Inferior parietal cortex (tissue), 1 donor: Measurements from ENCODE around the gene LIMK2.
"Not testable (repeated sequence)": the region's sequence is repeated elsewhere in the genome, so short reads cannot be mapped to it uniquely, and the experiment has no call there.

Source experiments
- DNase-seq: peaks from one replicate; pipeline ENCODE4 v3.0.0-alpha.2; 2016; ENCODE audit errors: extremely low spot score

LIMK2 gene

DNA sequence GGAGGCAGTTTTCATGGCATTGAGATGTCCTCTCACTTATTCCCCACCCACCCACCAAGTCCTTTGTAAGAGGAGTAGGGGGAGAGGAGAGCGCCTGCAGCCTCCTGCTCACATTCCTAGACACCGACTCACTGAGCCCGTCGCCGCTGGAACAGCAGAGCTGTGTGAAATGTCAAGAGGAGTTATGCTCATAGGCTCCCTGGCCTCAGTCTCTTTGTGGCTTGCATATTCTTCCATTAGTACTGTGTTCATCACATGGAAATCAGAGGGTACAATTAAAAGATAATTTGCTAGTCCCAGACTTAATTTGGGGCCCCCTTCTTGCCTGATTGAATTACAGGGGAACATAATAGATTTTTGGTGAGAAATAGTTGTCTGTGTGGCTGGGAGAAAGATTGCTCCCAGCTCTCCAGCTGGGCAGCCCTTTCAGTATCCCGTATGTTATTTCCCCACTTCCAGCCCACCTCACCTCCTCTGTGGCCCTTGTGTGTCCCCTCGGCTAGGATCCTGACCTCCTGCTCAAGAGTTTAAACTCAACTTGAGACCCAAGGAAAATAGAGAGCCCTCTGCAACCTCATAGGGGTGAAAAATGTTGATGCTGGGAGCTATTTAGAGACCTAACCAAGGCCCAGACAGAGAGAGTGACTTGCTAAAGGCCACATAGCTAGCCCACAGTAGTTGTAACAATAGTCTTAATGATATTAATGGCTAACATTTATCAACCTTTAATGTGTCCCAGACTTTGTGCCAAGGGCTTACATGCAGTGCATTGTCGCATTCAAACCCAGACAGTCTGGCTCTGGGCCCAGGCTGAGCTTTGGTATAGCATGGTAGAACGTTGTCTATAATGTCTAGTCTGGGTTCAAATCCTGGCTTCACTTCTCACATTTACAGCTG, 32.2 kb downstream of the LIMK2 start:
- DNase-seq = no peak

DNA sequence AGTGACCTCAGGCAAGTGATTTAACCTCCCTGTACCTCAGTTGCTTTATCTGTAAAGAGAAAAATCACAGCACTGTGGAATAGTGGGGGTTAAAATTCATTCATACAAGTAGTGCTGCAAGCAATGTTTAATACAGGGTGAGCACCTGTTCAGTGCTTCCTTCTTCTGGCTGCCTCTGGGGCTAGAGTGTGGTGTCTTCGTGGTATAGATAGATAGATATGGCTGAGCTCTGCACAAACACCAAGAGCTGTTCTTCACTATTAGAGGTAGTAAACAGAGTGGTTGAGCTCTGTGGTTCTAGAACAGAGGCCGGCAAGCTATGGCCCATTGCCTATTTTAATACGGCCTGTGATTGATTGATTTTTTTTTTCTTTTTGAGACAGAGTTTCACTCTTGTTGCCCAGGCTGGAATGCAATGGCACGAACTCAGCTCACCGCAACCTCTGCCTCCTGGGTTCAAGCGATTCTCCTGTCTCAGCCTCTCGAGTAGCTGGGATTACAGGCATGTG, 32.9 kb downstream of the LIMK2 start:
- no peak for DNase-seq

DNA sequence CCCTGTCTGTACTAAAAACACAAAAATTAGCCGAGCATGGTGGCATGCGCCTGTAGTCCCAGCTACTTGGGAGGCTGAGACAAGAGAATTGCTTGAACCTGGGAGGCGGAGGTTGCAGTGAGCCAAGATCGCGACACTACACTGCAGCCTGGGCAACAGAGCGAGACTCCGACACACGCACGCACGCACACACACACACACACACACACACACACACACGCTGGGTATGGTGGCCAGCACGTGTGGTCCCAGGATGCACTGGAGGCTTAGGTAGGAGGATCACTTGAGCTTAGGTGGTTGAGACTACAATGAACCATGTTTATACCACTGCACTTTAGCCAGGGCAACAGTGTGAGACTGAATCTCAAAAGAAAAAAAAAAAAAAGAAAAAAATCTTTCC, 33.9 kb downstream of the LIMK2 start:
- not testable (repeated sequence) for DNase-seq

DNA sequence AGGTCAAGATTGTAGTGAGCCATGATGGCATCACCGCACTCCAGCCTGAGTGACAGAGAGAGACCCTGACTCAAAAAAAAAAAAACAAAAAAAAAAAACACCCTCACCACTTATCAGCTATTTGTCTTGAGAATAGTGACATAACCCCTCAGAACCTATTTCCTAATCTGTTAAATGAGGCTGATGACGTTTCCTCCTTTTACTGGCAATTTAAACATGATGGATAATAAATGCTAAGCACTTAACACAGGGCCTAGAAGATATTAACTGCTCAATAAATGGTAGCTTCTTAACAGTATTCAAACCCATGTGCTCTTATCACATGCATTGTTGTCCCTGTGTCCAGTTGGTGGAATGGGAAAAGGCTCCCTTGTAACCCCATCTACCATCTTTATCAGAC, 34.6 kb downstream of the LIMK2 start:
- DNase-seq = no peak

DNA sequence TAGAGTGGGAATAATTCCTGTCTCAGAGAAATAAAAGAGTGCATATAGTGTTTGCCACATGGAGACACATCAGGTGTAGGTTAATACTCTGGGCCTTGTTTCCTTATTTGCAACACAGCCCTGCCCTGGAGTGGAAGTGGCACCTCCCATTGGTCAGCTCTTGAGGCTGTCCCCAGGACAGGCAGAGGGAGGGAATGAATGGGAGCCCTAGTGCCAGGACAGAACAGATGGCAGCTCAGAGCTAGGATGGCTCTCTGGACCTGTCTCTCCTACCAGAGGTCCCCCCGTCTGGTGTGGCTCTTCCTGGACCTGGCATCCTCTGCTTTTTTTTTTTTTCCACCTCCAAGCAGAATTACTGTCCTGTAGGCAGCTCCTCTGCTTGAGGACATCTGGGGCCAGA, 35.6 kb downstream of the LIMK2 start:
- no peak for DNase-seq

DNA sequence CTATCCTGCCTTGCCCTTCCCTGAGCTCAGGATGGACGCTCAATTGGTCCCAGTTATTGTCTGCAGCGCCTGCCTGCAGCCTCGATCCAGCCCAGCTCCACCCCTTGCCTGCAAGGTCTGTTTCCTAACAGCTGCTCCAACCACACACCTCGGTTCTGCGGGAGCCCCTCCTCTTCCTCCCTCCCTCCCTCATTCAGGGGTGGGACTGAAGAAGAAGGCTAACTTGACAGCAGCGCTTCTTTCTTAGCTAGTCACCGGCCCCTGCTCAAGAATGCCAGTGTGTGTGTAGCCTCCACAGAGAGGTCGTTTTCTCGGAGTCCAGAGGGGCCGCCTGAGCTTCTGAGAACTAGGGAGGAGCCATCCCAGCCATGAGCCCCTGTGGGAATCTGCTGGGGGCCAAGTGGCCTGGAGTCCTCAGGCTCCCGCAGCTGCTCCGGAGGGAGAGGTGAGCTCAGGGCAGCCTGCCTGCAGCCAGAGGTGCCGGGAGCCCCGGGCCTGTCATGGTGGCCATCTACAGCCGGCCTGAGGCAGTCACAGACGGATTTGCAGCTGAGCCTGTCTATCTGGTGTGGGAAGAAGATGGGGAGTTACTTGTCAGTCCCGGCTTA, 36.1 kb downstream of the LIMK2 start:
- peak; percentile 36 for DNase-seq

DNA sequence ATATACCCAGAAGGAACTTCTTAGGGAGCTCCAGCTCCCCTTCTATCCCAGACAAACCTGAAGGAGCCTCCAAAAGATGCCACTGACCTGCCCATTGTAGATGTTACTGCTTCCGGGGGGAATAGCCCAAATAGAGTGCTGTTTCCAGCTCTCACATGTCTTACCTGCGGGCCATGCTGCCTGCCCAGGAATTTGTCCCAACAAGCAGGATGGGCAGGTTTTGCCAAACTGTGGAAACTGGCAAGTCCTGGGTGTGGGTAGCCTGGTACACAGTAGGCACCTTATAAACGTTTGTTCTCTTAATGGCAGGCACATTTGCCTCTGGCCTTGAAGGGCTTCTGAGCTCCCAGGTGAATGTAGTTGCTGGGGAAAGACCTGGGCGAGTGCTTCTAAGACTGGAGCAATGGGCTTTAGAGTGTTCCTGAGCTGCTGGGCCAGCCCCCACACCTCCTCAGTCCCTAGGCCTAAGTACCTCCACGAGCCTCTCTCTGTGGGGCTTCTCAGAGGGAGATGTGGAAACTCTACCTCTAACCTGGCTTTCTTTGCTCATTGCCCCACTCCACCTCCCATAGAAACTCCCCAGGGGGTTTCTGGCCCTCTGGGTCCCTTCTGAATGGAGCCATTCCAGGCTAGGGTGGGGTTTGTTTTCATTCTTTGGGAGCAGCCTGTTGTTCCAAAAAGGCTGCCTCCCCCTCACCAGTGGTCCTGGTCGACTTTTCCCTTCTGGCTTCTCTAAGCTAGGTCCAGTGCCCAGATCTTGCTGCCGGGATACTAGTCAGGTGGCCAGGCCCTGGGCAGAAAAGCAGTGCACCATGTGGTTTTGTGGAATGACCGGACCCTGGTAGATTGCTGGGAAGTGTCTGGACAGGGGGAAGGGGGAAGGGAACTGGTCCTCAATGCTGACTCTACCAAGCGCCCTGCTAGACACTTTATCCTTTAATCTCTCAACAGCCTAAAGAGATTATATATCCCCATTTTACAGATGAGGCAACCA, 37.2 kb downstream of the LIMK2 start:
- DNase-seq = no peak

DNA sequence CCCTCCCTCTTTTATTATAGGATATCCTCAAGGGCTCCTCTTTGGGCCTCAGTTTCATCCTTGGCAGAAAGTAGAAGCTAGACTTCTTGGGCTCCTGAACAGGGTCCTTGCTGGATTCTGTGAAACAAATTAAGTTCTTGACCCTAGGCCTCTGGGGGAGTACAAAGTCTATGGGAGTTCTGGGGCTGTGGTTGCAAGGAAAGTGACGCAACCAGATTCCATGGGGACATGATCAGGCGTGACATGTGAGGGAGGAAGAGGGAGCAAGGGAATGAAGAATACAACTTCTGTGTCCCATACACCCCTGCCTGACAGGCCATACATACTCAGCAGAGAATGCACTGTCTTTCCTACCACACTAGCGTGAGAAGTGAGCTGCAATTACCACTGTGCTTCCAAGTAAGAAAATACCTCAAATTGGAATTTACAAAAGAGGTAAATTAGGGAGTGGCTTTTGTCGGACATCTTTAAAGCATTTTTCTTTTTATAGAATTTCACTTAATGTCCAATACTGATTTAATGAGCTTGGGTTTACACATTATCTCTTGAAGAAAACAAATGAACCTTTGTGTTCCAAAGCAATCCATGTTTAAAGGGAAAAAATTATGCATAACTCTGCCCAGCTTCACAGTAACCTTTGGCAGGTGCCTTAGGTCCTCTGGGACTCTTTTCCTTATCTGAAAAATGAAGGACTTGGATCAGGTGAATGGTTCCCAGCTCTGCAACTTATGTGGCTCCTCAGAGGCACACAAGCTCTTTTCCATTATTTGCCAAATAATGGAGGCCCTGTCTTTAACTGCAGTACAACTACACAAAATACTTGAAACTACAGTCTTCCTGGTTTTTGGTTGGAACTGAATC, 38.9 kb downstream of the LIMK2 start:
- DNase-seq = no peak

DNA sequence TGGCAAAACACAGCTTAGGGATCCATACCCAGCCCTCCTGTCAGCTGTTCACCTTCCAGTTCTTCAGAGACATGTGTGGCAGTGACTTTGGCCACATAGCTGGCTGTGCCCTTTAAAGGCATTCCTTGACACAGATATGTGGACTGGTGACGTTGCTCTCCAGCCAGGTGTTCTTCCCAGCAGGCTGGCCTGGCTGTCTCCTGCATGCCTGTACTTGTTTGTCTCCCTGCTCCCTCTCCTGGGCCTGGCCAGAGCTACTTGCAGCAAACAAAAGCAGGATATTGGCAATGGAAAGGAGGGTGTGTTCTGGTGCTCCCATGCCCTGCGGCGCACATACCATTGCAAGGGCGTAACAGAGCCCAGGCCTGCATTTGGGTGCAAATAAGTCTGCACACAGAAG, 41.9 kb downstream of the LIMK2 start:
- DNase-seq = no peak

DNA sequence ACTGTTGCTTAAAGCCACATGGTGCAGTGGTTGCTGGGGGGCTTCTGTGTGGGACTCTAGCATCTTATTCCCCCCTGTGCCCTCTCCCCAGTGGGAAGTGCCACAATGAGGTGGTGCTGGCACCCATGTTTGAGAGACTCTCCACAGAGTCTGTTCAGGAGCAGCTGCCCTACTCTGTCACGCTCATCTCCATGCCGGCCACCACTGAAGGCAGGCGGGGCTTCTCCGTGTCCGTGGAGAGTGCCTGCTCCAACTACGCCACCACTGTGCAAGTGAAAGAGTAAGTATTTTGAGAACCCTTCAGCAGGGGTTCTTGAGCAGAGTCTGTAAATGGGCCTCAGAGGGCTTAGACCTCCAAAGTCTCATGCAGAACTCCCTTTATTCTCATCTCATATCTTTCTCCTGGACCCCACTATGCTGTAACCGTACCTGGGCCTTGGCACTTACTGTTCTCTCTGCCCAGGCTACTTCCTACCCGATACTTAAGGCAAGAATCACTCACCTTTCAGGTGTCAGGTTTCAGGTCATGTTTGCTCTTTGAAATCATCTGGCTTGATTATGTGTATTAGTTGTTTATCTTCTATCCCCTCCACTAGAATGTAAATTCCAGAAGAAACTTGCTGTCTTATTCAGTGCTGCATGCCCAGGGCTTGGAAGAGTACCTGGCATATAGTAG, 47.8 kb downstream of the LIMK2 start:
- DNase-seq = no peak

DNA sequence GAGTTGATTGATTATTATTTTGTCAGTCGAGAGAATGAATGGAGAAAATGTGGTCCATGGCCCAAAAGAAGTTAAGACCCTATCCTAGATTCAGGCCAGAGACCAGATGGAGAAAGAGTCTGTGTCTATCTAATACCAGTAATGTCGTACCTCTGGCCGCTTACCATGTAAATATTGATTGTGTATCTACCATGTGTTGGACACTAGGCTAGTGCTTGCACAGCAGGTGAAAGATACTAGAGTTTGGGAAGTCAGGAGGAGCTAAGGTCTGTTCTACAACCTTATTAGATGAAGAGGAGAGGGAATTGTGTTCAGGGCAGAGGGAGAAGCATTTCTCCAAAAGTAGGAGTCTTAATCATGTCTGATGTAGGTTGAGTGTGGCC, 48.4 kb downstream of the LIMK2 start:
- no peak for DNase-seq

DNA sequence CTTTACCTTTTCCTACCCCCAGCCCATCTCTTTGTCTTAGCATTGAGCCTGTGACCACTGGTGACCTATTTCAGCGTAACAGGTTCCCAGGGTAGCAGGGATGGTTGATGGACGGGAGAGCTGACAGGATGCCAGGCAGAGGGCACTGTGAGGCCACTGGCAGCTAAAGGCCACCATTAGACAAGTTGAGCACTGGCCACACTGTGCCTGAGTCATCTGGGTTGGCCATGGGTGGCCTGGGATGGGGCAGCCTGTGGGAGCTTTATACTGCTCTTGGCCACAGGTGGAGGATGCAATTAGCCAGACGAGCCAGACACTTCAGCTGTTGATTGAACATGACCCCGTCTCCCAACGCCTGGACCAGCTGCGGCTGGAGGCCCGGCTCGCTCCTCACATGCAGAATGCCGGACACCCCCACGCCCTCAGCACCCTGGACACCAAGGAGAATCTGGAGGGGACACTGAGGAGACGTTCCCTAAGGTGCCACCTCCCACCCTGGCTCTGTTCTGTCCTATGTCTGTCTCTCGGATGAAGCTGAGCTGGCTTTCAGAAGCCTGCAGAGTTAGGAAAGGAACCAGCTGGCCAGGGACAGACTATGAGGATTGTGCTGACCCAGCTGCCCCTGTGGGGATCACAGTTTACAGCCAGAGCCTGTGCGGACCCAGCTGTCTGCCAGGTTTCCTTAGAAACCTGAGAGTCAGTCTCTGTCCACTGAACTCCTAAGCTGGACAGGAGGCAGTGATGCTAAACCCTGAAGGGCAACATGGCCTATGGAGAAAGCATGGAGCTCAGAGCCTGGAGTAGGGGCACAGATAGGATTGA, 50.4 kb downstream of the LIMK2 start:
- no peak for DNase-seq

DNA sequence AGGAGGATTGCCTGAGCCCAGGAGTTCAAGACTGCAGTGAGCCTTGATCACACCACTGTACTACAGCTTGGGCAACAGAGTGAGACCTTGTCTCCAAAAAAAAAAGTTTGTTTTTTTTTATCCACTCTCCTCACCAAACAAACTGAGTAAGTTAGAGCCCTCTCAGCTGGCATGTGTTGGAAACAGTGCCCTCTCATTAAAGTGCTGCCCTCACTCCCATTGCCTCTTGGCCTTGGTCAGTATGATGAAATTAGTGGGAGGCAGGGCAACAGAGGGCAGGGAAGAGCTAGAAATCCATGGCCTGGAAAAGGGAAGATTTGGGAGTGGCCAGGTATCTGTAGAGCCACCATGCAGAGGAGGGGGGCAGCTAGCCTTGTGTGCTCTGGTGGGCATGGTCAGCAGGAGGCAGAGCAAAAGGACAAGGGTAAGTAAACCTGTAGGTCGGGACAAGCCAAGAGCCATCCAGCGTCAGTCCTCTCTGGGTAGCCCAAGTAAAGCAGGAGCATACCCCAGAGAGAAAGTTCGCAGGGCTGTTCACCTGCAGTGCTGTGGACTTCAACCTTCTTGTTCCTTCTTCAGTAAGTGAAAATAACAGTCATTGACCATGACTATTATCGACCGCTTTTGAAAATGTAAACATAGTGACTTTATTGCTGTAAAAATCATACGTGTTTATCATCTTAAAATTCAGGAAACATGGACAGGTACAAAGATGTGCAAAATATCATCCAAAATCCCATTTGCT, 52.0 kb downstream of the LIMK2 start:
- no peak for DNase-seq

DNA sequence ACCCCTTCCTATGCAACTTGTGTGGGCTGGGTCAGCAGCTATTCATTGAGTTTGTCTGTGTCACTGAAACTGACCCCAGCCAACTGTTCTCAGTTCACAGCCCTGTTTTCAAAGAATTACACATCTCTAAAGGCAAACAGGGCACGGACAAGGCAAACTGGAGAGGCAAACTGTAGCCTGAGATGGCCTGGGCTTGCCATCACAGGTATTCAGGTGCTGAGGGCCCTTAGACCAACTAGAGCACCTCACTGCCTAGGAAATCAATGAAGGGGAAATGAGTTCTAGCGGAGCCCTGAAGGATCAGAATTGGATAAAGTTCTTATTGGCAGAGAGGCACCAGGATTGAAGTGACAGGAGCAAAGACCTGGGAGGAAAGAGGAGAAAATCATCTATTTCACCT, 56.2 kb downstream of the LIMK2 start:
- DNase-seq = no peak

DNA sequence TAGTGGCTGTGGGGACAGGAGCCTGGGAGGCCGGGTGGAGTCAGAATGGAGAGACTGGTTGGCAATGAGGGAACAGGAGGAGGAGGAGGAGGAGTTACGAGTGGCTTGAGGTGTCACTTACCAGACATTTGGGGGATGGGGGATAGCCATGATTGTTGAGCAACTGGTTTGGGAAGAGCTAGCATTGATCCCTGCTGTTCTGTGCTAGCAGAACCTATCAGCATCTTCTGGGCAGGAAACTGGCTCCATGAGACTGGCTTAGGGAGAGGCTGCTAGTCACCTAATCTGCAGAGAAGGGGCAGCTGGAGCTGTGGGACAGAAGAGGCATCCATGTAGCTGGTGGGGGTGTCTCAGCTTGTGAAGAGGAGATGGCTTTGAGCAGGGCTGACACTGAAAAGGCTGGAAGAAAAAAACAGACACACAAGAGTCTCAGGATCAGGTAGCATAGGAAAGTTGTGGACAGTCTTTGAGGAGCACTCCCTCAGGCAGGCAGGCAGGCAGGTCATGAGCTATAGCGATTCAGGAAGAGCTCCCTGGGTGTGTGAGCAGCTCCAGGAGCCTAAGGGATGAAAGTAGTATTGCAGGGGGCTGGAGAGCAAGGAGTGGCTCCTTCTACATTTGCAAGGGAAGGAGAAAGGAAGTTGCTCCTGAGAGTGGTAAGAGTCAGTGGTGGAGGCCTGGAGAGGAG, 57.9 kb downstream of the LIMK2 start:
- DNase-seq = no peak

DNA sequence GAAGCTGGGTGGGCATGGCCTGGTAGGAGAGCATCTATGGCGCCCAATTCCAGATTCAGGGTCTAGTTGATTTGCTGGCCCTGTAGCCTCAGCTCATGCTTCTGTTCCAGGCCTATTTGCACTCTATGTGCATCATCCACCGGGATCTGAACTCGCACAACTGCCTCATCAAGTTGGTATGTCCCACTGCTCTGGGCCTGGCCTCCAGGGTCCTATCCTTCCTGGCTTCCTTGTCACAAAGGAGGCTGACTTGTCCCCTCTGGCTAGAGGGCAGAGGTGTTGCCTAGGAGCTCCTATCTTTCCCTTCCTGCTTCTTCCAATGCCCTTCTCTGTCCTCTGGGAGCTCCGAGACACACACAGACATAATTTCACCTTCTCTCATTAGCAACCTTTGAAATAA, 58.9 kb downstream of the LIMK2 start:
- no peak for DNase-seq

DNA sequence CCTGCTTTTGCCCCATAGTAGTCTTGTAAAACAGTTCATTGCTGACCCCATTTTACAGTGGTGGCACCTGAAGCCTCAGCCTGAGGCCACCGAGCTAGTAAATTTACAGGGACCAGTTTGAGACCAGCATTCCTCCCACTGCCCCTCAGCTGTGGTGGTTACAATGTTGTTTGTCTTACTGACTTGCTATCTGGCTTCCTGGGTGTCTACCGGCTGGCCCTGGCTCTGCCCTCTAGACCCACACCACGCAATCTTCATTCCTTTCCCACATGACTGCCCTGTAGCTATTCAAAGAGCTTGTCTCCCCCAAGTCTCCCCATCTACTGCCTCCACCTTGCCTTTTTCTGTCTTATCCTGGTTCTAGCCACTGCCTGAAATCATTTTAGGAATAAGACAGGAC, 59.4 kb downstream of the LIMK2 start:
- no peak for DNase-seq
